NCI-H345 (cell line): Measurements from ENCODE around the gene KCND3.

Experiments used
- DNase-seq: peaks from one replicate; lab custom pipeline; 2025; lab: John Stamatoyannopoulos, UW

The KCND3 gene

GRCh38 chr1:111988743-111989453, 570 bp downstream of the KCND3 start:
- DNase-seq = peak; percentile 30

GRCh38 chr1:111988377-111988742, 1.1 kb downstream of the KCND3 start:
- DNase-seq = peak; percentile 30

- DNase-seq = no peak
These were observed 2.0 kb downstream of the KCND3 start for GRCh38 chr1:111987502-111987901.

GRCh38 chr1:111983500-111983899, 6.0 kb downstream of the KCND3 start:
- DNase-seq = no peak

GRCh38 chr1:111982428-111982827, 7.0 kb downstream of the KCND3 start:
- DNase-seq = no peak

- no peak for DNase-seq
These were observed 7.6 kb downstream of the KCND3 start for GRCh38 chr1:111981871-111982270.

- no peak for DNase-seq
These were observed 8.4 kb downstream of the KCND3 start for GRCh38 chr1:111981090-111981489.

GRCh38 chr1:111980686-111981085, 8.8 kb downstream of the KCND3 start:
- DNase-seq = no peak

- DNase-seq = no peak
These were observed 10.8 kb downstream of the KCND3 start for GRCh38 chr1:111978695-111979094.

GRCh38 chr1:111977378-111977777, 12.1 kb downstream of the KCND3 start:
- DNase-seq = no peak

GRCh38 chr1:111976842-111977241, 12.6 kb downstream of the KCND3 start:
- DNase-seq = peak; percentile 66

GRCh38 chr1:111976332-111976731, 13.1 kb downstream of the KCND3 start:
- DNase-seq = peak; percentile 64

- DNase-seq = no peak
These were observed 16.2 kb downstream of the KCND3 start for GRCh38 chr1:111973150-111973790.

GRCh38 chr1:111971396-111971795, 18.1 kb downstream of the KCND3 start:
- DNase-seq = no peak

- no peak for DNase-seq
These were observed 21.0 kb downstream of the KCND3 start for GRCh38 chr1:111968511-111968910.

- no peak for DNase-seq
These were observed 21.6 kb downstream of the KCND3 start for GRCh38 chr1:111967886-111968285.

- DNase-seq = no peak
These were observed 22.3 kb downstream of the KCND3 start for GRCh38 chr1:111967067-111967690.

GRCh38 chr1:111965781-111966443, 23.6 kb downstream of the KCND3 start:
- DNase-seq = no peak

- no peak for DNase-seq
These were observed 25.3 kb downstream of the KCND3 start for GRCh38 chr1:111963985-111964738.

- DNase-seq = no peak
These were observed 27.5 kb downstream of the KCND3 start for GRCh38 chr1:111961773-111962565.

- no peak for DNase-seq
These were observed 28.5 kb downstream of the KCND3 start for GRCh38 chr1:111961016-111961415.
